DND-41 (cell line): ENCODE data around the gene ZNF860.

ENCODE experiments used
- ATAC-seq: fragments of 200-7000 bp; cut with Tn5 transposase; 3 replicates; pipeline ENCODE4 v1.9.1; 2021; ENCODE audit warnings: low read depth; ENCODE audit not compliant: insufficient read depth
- DNase-seq: peaks from one replicate; pipeline ENCODE4 v3.0.0-alpha.2; 2020
- H2AFZ ChIP-seq: 2 replicates; pipeline ENCODE4 v1.6.0; 2012; ENCODE audit warnings: low read depth, low read length
- H3K27ac ChIP-seq: 2 replicates; pipeline ENCODE4 v1.5.1; 2012; ENCODE audit warnings: low read length, inconsistent platforms
- H3K27me3 ChIP-seq: fragments of 200-600 bp; sonication (generic); 2 replicates; pipeline ENCODE4 v1.6.0; 2012; ENCODE audit warnings: low read length, mild to moderate bottlenecking, inconsistent platforms; ENCODE audit not compliant: insufficient read depth, poor library complexity
- H3K36me3 ChIP-seq: 2 replicates; pipeline ENCODE4 v1.5.1; 2012; ENCODE audit warnings: low read length, inconsistent platforms; ENCODE audit not compliant: insufficient read depth
- H3K4me1 ChIP-seq: 2 replicates; pipeline ENCODE4 v1.5.1; 2012; ENCODE audit warnings: mild to moderate bottlenecking, low read length; ENCODE audit not compliant: insufficient read depth
- H3K4me2 ChIP-seq: 2 replicates; pipeline ENCODE4 v1.6.0; 2012; ENCODE audit warnings: mild to moderate bottlenecking, moderate library complexity, low read length, inconsistent platforms; ENCODE audit not compliant: insufficient read depth
- H3K4me3 ChIP-seq, 2 experiments: fragments of 200-600 bp in 1 of 2; shearing (Covaris generic) in 1 of 2; 2 replicates each; pipeline ENCODE4 v1.5.1; 2012 to 2016; ENCODE audit warnings: inconsistent platforms in 2 of 2, low read length in 2 of 2, mild to moderate bottlenecking in 2 of 2, low read depth in 1 of 2, moderate library complexity in 1 of 2
- H3K79me2 ChIP-seq: 2 replicates; pipeline ENCODE4 v1.6.0; 2012; ENCODE audit warnings: low read length, inconsistent platforms; ENCODE audit not compliant: insufficient read depth
- H3K9ac ChIP-seq: 2 replicates; pipeline ENCODE4 v1.6.0; 2012; ENCODE audit warnings: low read depth, mild to moderate bottlenecking, inconsistent platforms, low read length, moderate library complexity
- H3K9me3 ChIP-seq: 2 replicates; pipeline ENCODE4 v1.5.1; 2012; ENCODE audit warnings: low read length, moderate library complexity, mild to moderate bottlenecking, inconsistent platforms; ENCODE audit not compliant: insufficient read depth, severe bottlenecking
- H4K20me1 ChIP-seq: 2 replicates; pipeline ENCODE4 v1.6.0; 2012; ENCODE audit warnings: low read length; ENCODE audit not compliant: insufficient read depth
- EZH2 ChIP-seq: IDR thresholded peaks from 3 replicates; pipeline ENCODE4 v1.6.1; 2012; ENCODE audit warnings: borderline replicate concordance, low read depth, mild to moderate bottlenecking, moderate library complexity, low read length, inconsistent platforms; ENCODE audit not compliant: severe bottlenecking
- TF ChIP-seq, protein P1 (sequence below): IDR thresholded peaks from 2 replicates; pipeline ENCODE4 v1.5.1; 2012; ENCODE audit warnings: borderline replicate concordance, low read length, moderate library complexity, mild to moderate bottlenecking; ENCODE audit not compliant: poor library complexity, severe bottlenecking; ENCODE audit errors: extremely low read depth

The ZNF860 gene

DNA sequence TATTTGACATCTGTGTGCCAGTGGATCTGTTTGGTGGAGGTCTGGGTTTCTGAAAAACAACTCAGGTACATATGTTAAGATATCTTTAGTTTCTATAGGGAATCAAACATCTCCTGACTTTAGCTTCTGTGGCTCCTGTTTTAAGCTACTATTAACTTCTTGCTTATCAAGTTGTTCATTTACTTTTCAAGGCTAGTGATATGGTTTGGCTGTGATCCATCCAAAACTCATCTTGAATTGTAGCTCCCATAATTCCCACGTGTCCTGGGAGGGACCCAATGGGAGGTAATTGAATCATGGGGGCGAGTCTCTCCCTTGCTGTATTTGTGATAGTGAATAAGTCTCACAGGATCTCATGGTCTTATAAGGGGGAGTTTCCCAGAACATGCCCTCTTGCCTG, 41.4 kb downstream of the ZNF860 start:
- Histone ChIP-seq H3K4me2 (no peak overlapping the region), H3K27me3 (no peaks in the 10 kb centered on the region), H3K36me3 (no peaks in the 10 kb centered on the region), H3K79me2 (no peaks in the 10 kb centered on the region), H2AFZ (no peak overlapping the region), H3K4me1 (no peaks in the 10 kb centered on the region), H3K9ac (no peak overlapping the region), H4K20me1 (no peaks in the 10 kb centered on the region), H3K9me3 (no peaks in the 10 kb centered on the region), H3K4me3 (no peak overlapping the region), H3K27ac (no peak overlapping the region)
- TF ChIP-seq, protein P1, sequence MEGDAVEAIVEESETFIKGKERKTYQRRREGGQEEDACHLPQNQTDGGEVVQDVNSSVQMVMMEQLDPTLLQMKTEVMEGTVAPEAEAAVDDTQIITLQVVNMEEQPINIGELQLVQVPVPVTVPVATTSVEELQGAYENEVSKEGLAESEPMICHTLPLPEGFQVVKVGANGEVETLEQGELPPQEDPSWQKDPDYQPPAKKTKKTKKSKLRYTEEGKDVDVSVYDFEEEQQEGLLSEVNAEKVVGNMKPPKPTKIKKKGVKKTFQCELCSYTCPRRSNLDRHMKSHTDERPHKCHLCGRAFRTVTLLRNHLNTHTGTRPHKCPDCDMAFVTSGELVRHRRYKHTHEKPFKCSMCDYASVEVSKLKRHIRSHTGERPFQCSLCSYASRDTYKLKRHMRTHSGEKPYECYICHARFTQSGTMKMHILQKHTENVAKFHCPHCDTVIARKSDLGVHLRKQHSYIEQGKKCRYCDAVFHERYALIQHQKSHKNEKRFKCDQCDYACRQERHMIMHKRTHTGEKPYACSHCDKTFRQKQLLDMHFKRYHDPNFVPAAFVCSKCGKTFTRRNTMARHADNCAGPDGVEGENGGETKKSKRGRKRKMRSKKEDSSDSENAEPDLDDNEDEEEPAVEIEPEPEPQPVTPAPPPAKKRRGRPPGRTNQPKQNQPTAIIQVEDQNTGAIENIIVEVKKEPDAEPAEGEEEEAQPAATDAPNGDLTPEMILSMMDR, result no peak
- TF ChIP-seq EZH2, result no peak
- ATAC-seq (no peak), DNase-seq (no peak)

DNA sequence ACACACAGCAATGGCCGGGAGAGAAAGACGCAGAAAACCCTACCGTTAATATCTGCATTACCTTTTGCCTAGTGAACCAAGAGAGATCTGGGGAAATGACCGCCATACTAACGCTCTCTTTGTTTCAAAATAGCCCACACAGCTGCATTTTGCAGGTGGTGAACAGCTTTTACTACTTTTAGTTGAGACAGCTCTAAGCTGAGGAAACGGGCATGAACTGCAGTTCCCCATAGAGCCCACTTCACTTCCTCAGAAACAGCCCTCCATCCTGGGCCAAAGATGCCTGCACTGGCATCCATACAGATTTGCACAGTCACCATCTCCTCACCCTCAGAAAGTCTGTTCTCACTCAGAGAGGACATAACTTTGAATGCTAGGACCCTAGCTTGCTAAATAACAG, 45.0 kb downstream of the ZNF860 start:
- no peak overlapping the region for H2AFZ ChIP-seq
- no peaks in the 10 kb centered on the region for H3K9me3 ChIP-seq
- ATAC-seq, result no peak
- no peaks in the 10 kb centered on the region for H3K79me2 ChIP-seq
- H3K4me2 ChIP-seq, result no peak overlapping the region
- H3K4me3 ChIP-seq, result no peak overlapping the region
- H3K27ac ChIP-seq, result no peak overlapping the region
- TF ChIP-seq, protein P1, result no peak
- no peak for TF ChIP-seq EZH2
- no peak for DNase-seq
- H3K9ac ChIP-seq, result no peak overlapping the region
- no peaks in the 10 kb centered on the region for H3K27me3 ChIP-seq
- H3K4me1 ChIP-seq, result no peaks in the 10 kb centered on the region
- H3K36me3 ChIP-seq, result no peaks in the 10 kb centered on the region
- no peaks in the 10 kb centered on the region for H4K20me1 ChIP-seq

DNA sequence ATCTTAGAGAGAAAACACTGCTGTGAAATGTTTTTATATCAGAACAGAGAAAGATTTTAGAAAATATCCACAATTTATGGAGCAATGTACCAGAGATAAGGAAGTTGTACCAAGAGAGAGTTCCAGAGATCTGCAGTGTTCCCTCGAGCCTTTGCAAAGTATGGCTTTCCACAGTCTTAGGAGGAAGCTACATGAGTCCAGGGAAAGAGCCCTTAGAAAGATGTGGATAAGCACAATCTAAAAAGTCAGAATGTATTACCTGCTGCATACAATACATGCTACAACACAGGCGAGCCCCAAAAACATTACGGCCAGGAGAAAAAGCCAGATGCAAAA, 56.4 kb downstream of the ZNF860 start:
- Histone ChIP-seq H3K27me3 (no peaks in the 10 kb centered on the region), H3K9me3 (peaks cover 17% of the 10 kb centered on the region), H2AFZ (no peak overlapping the region), H3K36me3 (no peaks in the 10 kb centered on the region), H3K79me2 (no peaks in the 10 kb centered on the region), H3K4me1 (no peaks in the 10 kb centered on the region), H3K4me3 (no peak overlapping the region), H3K4me2 (no peak overlapping the region), H3K27ac (no peak overlapping the region), H4K20me1 (no peaks in the 10 kb centered on the region), H3K9ac (no peak overlapping the region)
- DNase-seq (no peak), ATAC-seq (no peak)
- TF ChIP-seq, protein P1, result no peak
- no peak for TF ChIP-seq EZH2

DNA sequence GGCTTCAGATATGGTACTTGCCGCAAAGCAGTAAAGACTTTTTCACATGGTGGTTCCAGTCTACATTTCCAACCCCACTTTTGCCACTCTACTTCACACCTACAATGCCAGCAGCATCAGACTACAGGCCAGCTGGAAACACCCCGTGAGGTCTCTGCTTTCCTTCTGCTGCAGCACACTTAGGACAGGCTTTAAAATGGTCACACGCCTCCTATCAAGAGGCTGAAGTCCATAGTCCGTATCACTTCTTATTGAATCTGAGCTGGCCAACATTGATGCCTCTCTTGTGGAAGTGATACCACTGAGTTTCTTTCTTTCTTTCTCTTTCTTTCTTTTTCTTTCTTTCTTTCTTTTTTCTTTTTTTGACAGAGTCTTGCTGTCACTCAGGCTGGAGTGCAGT, 59.8 kb downstream of the ZNF860 start:
- Histone ChIP-seq H3K36me3 (no peaks in the 10 kb centered on the region), H3K9ac (no peak overlapping the region), H3K79me2 (no peaks in the 10 kb centered on the region), H3K4me2 (no peak overlapping the region), H4K20me1 (no peaks in the 10 kb centered on the region), H3K9me3 (peaks cover 19% of the 10 kb centered on the region), H3K27ac (no peak overlapping the region), H3K27me3 (no peaks in the 10 kb centered on the region), H3K4me1 (no peaks in the 10 kb centered on the region), H3K4me3 (no peak overlapping the region), H2AFZ (no peak overlapping the region)
- no peak for TF ChIP-seq EZH2
- TF ChIP-seq, protein P1, result no peak
- ATAC-seq (no peak), DNase-seq (no peak)
